Posterior cingulate gyrus (tissue), 11 donors: ENCODE results near the gene PLD4.
A peak's percentile ranks its signal among the peaks of the same experiment; 100 is the strongest.
"Not testable (repeated sequence)": the region's sequence is repeated elsewhere in the genome, so short reads cannot be mapped to it uniquely, and the experiment has no call there.

ENCODE experiments used
- DNase-seq, 10 donors: peaks; one replicate each; pipeline versions ENCODE4 v3.0.0 to v3.0.0-alpha.2; 2020 to 2021; ENCODE audit warnings: mixed read lengths in 3 of 10
- intact Hi-C: fragments of 100-400 bp; cut with DNase I; formaldehyde crosslinking; loops from one replicate; pipeline ENCODE4 v1.15.1; 2023

Gene PLD4

DNA sequence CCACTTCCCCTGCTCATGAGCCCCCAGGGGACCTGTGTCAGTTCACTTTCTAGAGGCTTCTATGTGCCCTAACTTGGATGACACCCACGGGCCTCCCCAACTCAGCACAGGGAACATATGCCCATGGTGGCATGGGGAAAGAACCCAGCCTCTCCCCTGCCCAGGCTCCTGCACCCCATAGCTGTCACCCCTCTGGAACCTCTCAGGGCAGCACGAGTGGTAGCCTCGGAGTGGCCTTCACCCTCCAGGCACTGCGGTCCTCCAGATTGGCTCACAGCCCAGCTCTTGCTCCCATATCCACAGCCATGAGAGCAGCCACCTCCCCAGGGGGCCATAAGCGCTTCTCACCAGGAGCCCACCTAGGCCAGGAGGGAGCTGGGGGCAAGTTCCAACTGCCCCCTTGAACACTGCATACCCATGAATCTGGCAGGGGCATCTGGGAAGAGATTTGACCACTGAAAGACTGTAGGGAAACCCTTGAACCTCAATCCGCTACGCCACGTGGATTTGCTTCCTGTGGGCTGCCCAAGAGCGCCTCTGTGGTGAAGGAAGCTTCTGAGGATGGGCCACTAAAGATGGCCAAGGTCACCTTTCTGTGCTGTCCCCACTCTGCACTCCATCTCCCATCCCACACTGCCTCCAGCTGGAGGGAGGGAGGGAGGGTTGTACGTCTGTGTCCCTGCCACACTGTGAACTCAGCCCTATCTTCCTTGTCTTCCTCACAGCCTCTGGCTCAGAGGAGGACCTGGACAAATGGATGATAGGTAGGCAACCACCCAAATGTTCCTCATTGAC is 11.9 kb downstream of the PLD4 start:
- peak in 3 of 10 donors; percentile 4 to 72 (median 44) for DNase-seq
- intact Hi-C loops: no loop called here

DNA sequence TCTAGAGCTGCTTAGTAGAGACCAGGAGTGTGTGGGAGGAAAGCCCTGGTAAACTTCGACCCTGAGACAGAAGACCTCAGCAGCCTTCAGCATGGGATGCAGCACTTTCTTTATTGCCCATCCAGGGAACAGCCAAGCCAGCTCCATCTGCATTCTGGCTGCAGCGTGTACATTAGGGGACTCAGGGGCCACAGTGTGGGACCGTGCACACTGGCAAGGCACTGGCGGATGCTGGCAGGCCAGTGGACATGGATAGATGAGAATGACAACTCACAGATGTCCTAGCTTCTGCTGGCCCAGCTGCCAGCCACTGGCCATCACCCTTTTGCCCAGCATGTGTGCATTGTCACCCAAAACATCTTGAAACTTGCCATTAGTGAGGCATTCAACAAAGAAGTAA is 12.5 kb downstream of the PLD4 start:
- intact Hi-C loops: no loop called here
- DNase-seq: peak in 3 of 10 donors; percentile 5 to 71 (median 47)

DNA sequence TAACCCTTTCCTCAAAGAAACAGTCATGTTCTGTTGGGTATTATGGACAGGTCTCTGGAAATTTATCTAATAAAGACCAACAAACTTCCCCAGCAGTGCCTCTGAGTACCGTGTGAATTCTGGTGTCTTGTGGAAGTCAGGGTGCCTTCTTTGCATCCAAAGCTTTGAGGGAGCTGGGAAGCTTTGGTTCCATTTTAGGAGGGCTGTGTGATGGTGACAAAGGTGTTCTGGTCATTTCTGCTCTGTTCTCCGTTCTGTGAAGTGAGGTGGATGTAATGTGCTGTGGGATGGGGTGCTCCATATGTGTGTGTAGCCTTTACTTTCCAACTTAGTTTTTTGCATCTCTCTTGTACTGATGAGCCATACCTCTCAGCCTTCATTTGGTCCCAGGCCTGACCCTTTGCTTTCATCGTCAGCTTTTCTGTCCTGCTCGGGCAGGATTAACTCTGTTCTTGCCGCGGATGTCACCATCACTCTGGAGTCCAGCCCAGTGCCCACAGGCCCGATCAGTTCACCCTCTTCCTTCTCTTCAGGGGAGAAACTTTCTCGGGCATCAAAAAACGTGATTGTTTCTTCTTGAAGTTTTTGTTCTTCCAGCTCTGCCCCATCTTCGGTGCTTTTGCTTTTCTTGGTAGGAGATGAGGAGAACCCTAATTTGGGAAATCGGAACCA is 13.2 kb downstream of the PLD4 start:
- peak in 1 of 10 donors; percentile 54 for DNase-seq
- intact Hi-C loops: no loop called here

DNA sequence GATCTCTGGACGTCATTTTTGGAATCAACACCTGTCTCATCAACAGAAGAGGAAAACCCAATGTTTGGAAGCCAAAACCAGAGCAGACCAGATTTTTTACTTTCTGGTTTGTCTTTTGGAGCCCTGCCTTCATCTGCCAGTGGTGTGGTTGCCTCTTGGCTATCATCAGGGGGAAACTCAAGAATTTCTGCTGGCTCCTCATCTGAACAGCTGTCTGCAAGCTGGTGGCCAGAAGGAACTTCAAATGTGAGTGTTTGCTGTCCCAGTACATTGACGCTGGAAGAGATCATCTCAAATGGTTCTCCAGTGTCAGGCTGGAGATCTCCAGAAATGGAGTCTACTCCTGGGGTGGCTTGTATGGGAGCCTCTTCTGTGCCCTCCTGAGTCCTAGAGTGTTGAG is 13.8 kb downstream of the PLD4 start:
- intact Hi-C loops: no loop called here
- no peak for DNase-seq

DNA sequence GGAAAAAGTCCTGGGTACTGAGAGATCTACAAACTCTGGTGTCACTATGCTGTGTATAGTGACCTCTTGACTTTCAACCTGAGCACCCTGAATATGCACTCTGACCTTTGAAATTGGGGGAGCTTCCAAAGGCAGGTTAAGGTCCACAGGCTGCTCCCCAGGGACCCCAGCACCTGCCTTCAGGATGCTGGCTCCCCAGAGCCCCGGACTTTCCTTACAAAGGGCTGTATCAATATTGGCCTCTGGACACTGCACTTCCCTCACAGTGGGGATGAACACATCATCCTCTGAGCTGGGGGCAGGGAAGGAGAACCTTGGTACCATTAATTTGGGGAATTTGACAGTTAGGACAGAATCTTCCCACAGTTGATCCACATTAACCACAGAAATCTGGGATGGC is 14.3 kb downstream of the PLD4 start:
- intact Hi-C loops: no loop called here
- no peak for DNase-seq

DNA sequence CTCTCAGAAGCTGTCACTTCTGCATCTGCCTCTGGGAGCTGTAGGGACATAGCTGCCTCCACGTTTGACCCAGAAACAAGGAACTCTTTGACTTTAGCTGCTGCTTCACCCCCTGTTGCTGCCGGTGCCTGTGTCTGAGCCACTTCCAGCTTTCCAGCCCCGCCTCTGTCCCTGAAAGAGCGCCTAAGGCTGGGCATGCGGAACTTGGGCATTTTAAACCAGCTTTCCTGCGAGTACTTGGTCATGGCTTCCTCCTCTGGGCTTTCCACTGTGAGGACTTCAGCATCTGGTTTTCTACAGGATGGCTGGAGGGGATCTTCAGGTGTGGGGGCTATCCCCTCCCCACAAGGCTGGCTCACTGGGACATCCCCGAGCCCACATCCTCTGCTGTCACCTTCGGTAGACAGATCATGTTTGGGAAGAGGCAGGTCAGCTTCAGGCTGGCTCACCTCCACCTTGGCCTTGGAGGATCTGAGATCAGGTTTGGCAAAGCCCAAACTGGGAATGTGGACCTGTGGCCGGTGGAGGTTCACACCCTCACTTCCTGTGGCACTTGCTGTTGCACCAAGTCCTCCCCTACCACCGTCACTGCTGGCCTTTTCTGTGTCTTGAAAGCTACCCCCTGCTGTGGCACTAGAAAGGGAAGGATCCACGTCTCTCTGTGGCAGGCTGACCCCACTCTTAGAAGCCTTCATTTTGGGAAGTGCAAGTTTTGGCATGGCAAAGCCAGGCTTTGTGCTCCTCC is 15.2 kb downstream of the PLD4 start:
- DNase-seq: peak in 1 of 10 donors; percentile 39
- intact Hi-C loops: no loop called here

DNA sequence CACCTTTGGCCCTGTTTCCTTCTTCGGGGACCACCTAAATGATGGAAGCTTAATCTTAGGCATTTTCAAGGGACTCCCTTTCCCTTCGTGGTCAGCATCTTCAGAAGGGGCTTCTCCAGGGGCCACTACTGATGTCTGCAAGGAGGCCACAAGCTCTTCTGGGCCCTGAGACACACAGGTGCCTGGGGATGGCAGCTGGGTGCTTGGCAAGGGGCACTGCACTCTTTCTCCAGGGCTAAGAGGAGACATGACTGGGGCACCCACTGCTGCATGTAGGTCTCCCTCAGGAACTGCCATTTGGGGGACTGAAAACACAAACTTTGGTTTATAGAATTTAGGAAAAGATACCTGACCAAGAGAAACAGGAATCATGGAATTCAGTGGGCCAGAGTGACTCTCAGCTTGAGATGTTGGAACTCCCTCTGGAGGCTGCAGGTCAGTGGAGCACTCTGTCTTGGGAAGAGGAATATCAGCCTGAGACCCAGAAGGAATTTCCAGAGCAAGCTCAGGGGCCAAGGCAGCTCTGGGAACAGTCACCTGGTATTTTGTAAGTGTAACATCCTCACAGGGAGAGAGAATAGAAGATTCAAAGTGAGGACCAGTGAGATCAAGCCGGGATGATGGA is 16.0 kb downstream of the PLD4 start:
- peak in 1 of 10 donors; percentile 35 for DNase-seq
- intact Hi-C loops: no loop called here

DNA sequence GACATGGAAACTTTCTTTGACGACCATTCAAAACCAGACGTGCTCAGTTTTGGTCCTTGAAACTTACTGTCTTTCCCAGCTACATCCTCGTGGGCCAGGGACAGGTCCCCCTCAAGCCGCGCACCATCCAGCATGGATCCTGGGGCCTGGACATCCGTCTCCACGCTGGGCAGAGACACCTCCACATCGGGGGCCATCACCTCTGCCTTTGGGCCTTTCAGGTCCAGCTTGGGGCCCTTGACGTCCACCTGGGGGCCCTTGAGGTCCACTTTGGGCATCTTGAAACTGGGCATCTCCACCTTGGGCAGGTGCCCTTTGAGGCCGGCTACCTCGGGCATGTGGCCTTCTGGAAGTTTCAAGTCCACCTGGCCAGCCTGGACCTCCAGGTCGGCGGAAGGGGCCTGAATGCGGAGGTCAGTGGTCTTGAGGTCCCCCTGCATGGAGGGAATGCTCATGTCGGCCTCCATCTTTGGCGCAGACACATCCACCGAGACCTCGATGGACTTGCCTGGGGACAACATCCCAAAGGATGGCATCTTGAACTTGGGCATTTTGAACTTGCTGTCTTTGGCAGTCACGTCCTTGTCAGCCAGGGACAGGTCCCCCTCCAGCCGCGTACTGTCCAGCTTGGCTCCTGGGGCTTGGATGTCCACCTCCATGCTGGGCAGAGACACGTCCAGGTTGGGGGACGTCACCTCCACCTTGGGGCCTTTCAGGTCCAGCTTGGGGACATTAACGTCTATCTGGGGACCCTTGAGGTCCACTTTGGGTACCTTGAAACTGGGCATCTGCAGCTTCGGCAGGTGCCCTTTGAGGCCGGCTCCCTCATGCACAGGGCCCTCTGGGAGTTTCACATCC is 17.1 kb downstream of the PLD4 start:
- intact Hi-C loops: no loop called here
- DNase-seq: peak in 3 of 10 donors; percentile 8 to 85 (median 80)

DNA sequence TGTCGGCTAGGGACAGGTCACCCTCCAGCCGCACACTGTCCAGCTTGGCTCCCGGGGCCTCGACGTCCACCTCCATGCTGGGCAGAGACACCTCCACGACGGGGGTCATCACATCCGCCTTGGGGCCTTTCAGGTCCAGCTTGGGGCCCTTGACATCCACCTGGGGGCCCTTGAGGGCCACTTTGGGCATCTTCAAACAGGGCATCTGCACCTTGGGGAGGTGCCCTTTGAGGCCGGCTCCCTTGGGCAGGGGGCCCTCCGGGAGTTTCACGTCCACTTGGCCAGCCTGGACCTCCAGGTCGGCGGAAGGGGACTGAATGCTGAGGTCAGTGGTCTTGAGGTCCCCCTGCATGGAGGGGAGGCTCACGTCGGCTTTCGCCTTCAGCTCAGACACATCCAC is 17.9 kb downstream of the PLD4 start:
- intact Hi-C loops: no loop called here
- peak in 4 of 10 donors; percentile 0 to 75 (median 48) for DNase-seq

DNA sequence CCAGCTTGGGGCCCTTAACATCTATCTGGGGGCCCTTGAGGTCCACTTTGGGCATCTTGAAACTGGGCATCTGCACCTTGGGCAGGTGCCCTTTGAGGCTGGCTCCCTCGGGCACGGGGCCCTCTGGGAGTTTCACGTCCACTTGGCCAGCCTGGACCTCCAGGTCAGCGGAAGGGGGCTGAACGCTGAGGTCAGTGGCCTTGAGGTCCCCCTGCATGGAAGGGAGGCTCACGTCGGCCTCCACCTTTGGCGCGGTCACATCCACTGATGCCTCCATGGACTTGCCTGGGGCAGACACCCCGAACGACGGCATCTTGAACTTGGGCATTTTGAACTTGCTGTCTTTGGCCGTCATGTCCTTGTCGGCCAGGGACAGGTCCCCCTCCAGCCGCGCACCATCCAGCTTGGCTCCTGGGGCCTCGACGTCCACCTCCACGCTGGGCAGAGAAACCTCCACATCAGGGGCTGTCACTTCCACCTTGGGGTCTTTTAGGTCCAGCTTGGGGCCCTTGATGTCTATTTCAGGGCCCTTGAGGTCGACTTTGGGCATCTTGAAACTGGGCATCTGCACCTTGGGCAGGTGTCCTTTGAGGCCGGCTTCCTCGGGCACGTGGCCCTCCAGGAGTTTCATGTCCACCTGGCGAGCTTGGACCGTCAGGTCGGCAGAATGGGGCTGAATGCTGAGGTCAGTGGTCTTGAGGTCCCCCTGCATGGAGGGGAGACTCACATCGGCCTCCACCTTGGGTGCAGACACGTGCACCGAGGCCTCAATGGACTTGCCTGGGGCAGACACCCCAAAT is 18.7 kb downstream of the PLD4 start:
- peak in 4 of 10 donors; percentile 4 to 73 (median 46) for DNase-seq
- intact Hi-C loops: not testable (repeated sequence)

DNA sequence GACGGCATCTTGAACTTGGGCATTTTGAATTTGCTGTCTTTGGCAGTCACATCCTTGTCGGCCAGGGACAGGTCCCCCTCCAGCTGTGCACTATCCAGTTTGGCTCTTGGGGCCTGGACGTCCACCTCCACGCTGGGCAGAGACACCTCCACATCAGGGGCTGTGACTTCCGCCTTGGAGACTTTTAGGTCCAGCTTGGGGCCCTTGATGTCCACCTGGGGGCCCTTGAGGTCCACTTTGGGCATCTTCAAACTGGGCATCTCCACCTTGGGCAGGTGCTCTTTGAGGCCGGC is 19.3 kb downstream of the PLD4 start:
- DNase-seq: peak in 1 of 10 donors; percentile 64
- intact Hi-C loops: not testable (repeated sequence)

DNA sequence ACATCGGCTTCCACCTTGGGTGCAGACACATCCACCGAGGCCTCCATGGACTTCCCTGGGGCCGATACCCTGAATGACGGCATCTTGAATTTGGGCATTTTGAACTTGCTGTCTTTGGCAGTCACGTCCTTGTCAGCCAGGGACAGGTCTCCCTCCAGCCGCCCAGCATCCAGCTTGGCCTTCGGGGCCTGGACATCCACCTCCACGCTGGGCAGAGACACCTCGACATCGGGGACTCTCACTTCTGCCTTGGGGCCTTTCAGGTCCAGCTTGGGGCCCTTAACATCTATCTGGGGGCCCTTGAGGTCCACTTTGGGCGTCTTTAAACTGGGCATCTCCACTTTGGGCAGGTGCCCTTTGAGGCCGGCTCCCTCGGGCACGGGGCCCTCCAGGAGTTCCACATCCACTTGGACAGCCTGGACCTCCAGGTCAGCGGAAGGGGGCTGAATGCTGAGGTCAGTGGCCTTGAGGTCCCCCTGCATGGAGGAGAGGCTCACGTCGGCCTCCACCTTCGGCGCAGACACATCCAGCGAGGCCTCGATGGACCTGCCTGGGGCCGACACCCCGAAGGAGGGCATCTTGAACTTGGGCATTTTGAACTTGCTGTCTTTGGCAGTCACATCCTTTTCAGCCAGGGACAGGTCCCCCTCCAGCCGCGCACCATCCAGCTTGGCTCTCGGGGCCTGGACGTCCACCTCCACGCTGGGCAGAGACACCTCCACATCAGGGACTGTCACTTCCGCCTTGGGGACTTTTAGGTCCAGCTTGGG is 19.9 kb downstream of the PLD4 start:
- DNase-seq: peak in 3 of 10 donors; percentile 5 to 73 (median 16)
- intact Hi-C loops: not testable (repeated sequence)

DNA sequence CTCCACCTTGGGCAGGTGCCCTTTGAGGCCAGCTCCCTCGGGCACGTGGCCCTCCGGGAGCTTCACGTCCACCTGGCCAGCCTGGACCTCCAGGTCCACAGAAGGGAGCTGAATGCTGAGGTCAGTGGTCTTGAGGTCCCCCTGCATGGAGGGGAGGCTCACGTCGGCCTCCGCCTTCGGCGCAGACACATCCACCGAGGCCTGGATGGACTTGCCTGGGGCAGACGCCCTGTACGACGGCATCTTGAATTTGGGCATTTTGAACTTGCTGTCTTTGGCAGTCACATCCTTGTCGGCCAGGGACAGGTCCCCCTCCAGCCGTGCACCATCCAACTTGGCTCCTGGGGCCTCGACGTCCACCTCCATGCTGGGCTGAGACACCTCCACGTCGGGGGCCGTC is 20.6 kb downstream of the PLD4 start:
- intact Hi-C loops: not testable (repeated sequence)

DNA sequence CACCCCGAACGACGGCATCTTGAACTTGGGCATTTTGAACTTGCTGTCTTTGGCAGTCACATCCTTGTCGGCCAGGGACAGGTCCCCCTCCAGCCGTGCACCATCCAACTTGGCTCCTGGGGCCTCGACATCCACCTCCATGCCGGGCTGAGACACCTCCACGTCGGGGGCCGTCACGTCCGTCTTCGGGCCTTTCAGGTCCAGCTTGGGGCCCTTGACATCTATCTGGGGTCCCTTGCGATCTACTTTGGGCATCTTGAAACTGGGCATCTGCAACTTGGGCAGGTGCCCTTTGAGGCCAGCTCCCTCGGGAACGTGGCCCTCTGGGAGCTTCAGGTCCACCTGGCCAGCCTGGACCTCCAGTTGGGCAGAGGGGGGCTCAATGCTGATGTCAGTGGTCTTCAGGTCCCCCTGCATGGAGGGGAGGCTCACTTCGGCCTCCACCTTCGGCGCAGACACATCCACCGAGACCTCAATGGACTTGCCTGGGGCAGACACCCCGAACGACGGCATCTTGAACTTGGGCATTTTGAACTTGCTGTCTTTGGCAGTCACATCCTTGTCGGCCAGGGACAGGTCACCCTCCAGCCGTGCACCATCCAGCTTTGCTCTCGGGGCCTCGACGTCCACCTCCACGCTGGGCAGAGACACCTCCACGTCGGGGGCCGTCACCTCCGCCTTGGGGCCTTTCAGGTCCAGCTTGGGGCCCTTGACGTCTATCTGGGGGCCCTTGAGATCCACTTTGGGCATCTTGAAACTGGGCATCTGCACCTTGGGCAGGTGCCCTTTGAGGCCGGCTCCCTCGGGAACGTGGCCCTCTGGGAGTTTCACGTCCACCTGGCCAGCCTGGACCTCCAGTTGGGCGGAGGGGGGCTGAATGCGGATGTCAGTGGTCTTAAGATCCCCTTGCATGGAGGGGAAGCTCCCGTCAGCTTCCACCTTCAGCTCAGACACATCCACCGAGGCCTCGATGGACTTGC is 21.6 kb downstream of the PLD4 start:
- intact Hi-C loops: not testable (repeated sequence)
- DNase-seq: peak in 4 of 10 donors; percentile 16 to 72 (median 57)

More for the DNA sequence above, 20.6 kb downstream of the PLD4 start:
- DNase-seq: peak in 3 of 10 donors; percentile 1 to 39 (median 37)

DNA sequence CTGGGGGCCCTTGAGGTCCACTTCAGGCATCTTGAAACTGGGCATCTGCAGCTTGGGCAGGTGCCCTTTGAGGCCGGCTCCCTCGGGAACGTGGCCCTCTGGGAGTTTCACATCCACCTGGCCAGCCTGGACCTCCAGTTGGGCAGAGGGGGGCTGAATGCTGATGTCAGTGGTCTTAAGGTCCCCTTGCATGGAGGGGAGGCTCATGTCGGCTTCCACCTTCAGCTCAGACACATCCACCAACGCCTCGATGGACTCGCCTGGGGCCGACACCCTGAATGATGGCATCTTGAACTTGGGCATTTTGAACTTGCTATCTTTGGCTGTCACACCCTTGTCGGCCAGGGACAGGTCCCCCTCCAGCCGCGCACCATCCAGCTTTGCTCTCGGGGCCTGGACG is 22.5 kb downstream of the PLD4 start:
- intact Hi-C loops: not testable (repeated sequence)
- peak in 3 of 10 donors; percentile 8 to 40 (median 30) for DNase-seq

DNA sequence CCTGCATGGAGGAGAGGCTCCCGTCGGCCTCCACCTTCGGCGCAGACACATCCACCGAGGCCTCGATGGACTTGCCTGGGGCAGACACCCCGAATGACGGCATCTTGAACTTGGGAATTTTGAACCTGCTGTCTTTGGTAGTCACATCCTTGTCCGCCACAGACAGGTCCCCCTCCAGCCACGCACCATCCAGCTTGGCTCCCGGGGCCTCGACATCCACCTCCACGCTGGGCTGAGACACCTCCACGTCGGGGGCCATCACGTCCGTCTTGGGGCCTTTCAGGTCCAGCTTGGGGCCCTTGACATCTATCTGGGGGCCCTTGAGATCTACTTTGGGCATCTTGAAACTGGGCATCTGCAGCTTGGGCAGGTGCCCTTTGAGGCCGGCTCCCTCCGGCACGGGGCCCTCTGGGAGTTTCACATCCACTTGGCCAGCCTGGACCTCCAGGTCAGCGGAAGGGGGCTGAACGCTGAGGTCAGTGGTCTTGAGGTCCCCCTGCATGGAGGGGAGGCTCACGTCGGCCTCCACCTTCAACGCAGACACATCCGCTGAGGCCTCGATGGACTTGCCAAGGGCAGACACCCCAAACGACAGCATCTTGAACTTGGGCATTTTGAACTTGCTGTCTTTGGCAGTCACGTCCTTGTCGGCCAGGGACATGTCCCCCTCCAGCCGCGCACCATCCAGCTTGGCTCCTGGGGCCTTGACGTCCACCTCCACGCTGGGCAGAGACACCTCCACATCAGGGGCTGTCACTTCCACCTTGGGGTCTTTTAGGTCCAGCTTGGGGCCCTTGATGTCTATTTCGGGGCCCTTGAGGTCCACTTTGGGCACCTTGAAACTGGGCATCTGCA is 23.4 kb downstream of the PLD4 start:
- DNase-seq: peak in 4 of 10 donors; percentile 11 to 73 (median 66)
- intact Hi-C loops: not testable (repeated sequence)
